Breast epithelium (tissue), 4 donors: ENCODE results near the gene NPRL2. TPM values are rescaled to one million over a fixed set of nuclear protein-coding genes. Genes with fewer than 3 reads are reported as not detected.
A peak's percentile ranks its signal among the peaks of the same experiment; 100 is the strongest.

Experiments
- DNase-seq, 2 donors: peaks; one replicate each; pipeline ENCODE4 v3.0.0-alpha.2; 2019; ENCODE audit warnings: low spot score in 2 of 2
- H3K27ac ChIP-seq, 2 donors: fragments of 200-600 bp; sonication (generic) in 1 of 2; one replicate each; pipeline ENCODE4 v1.5.1; 2016 to 2019; ENCODE audit warnings: mild to moderate bottlenecking in 1 of 2
- H3K27me3 ChIP-seq, 2 donors: fragments of 200-600 bp; sonication (generic) in 1 of 2; one replicate each; pipeline versions ENCODE4 v1.5.1 to v1.6.0; 2017 to 2019; ENCODE audit warnings: control low read depth in 1 of 2, mild to moderate bottlenecking in 1 of 2
- H3K36me3 ChIP-seq: fragments of 200-600 bp; one replicate; pipeline ENCODE4 v1.5.1; 2019
- H3K4me1 ChIP-seq, 2 donors: fragments of 200-600 bp; sonication (generic); one replicate each; pipeline ENCODE4 v1.5.1; 2016 to 2019; ENCODE audit warnings: control low read depth in 1 of 2
- H3K4me3 ChIP-seq, 3 donors: fragments of 200-600 bp; sonication (generic); 1 replicate in 2 of 3; 2 replicates in 1 of 3; pipeline ENCODE4 v1.5.1; 2016 to 2019; ENCODE audit warnings: mild to moderate bottlenecking in 3 of 3, moderate library complexity in 2 of 3
- H3K9me3 ChIP-seq, 2 donors: fragments of 200-600 bp; sonication (generic) in 1 of 2; one replicate each; pipeline ENCODE4 v1.5.1; 2016 to 2019; ENCODE audit warnings: control low read depth in 1 of 2
- CTCF ChIP-seq, 3 donors: fragments of 450-650 bp; IDR thresholded peaks; one replicate each; pipeline ENCODE4 v1.5.1; 2016 to 2017; ENCODE audit warnings: antibody characterized with exemption in 3 of 3, mild to moderate bottlenecking in 3 of 3, moderate library complexity in 3 of 3
- POLR2A ChIP-seq: fragments of 450-650 bp; IDR thresholded peaks from one replicate; pipeline ENCODE4 v1.6.1; 2016; ENCODE audit warnings: antibody characterized with exemption, mild to moderate bottlenecking, moderate library complexity
- POLR2AphosphoS5 ChIP-seq, 3 donors: sonication (generic); formaldehyde crosslinking; IDR thresholded peaks; one replicate each; pipeline ENCODE4 v1.6.1; 2017; ENCODE audit warnings: antibody characterized with exemption in 3 of 3
- intact Hi-C: fragments of 100-400 bp; cut with DNase I; formaldehyde crosslinking; loops from one replicate; pipeline ENCODE4 v1.15.1; 2023; ENCODE audit warnings: low total_unique reads
- total RNA-seq, 3 donors: library from RNA; depleted of rRNA; stranded (reverse); fragments of >200 nt; gene quantifications; one replicate each; pipeline ENCODE4 v1.1.0, GENCODE V29; 2016

Gene NPRL2
- total RNA-seq, 3 donors from 2014 or later: 17.4 to 31.5 (median 29.5) TPM

- Histone ChIP-seq H3K4me1 (peaks cover 12 to 23% of the 10 kb centered on the region in 2 donors), H3K9me3 (no peaks in the 10 kb centered on the region), H3K4me3 (peak overlapping the region; percentile 62 to 90 (median 65)), H3K36me3 (no peaks in the 10 kb centered on the region), H3K27ac (peak overlapping the region; percentile 66 to 90), H3K27me3 (no peaks in the 10 kb centered on the region)
- intact Hi-C loops: no loop called here
- no peak for TF ChIP-seq CTCF (IDR thresholded peaks at IDR 0.05)
- no peak for TF ChIP-seq POLR2AphosphoS5 (IDR thresholded peaks at IDR 0.05)
- no peak for TF ChIP-seq POLR2A
- DNase-seq: no peak
Measured at GRCh38 chr3:50339485-50340146, 11.0 kb downstream of the NPRL2 start.

GRCh38 chr3:50338965-50339364 lies 11.6 kb downstream of the NPRL2 start:
- Histone ChIP-seq H3K27me3 (no peaks in the 10 kb centered on the region), H3K4me1 (peaks cover 18 to 23% of the 10 kb centered on the region in 2 donors), H3K9me3 (no peaks in the 10 kb centered on the region), H3K27ac (peak overlapping the region; percentile 96 to 99), H3K4me3 (peak overlapping the region in 2 of 3 donors; percentile 14 to 65), H3K36me3 (no peaks in the 10 kb centered on the region)
- DNase-seq: no peak
- intact Hi-C loops: no loop called here
- no peak for TF ChIP-seq POLR2AphosphoS5 (IDR thresholded peaks at IDR 0.05)
- no peak for TF ChIP-seq POLR2A
- TF ChIP-seq CTCF (IDR thresholded peaks at IDR 0.05): no peak

- intact Hi-C loops: no loop called here
- peak overlapping the region; percentile 65 to 84 (median 68) for H3K4me3 ChIP-seq
- DNase-seq: peak; percentile 99 to 100
- no peaks in the 10 kb centered on the region for H3K27me3 ChIP-seq
- no peaks in the 10 kb centered on the region for H3K9me3 ChIP-seq
- H3K4me1 ChIP-seq: peaks cover 19 to 23% of the 10 kb centered on the region in 2 donors
- H3K36me3 ChIP-seq: no peaks in the 10 kb centered on the region
- H3K27ac ChIP-seq: peak overlapping the region; percentile 96 to 99
- TF ChIP-seq POLR2AphosphoS5 (IDR thresholded peaks at IDR 0.05) (peak; percentile 93 to 95 (median 94)), POLR2A (peak; percentile 57), CTCF (IDR thresholded peaks at IDR 0.05) (peak in 1 of 3 donors; percentile 31)
Measured at GRCh38 chr3:50337175-50337861, 13.3 kb downstream of the NPRL2 start.

- Histone ChIP-seq H3K27ac (peak overlapping the region; percentile 96 to 99), H3K27me3 (no peaks in the 10 kb centered on the region), H3K36me3 (peaks cover 1% of the 10 kb centered on the region), H3K9me3 (no peaks in the 10 kb centered on the region), H3K4me3 (peak overlapping the region; percentile 65 to 84 (median 68)), H3K4me1 (peaks cover 19 to 23% of the 10 kb centered on the region in 2 donors)
- peak in 1 of 3 donors; percentile 7 for TF ChIP-seq POLR2AphosphoS5 (IDR thresholded peaks at IDR 0.05)
- TF ChIP-seq CTCF (IDR thresholded peaks at IDR 0.05): peak in 1 of 3 donors; percentile 24
- no peak for TF ChIP-seq POLR2A
- DNase-seq: no peak
- intact Hi-C loops: no loop called here
Measured at GRCh38 chr3:50336452-50337174, 14.0 kb downstream of the NPRL2 start.
